Stomach (tissue), 9 donors: ENCODE measurements around the gene SCN7A. TPM values are rescaled to one million over a fixed set of nuclear protein-coding genes. Genes with fewer than 3 reads are reported as not detected.
"Not testable (repeated sequence)": the region's sequence is repeated elsewhere in the genome, so short reads cannot be mapped to it uniquely, and the experiment has no call there.

Experiments used
- DNase-seq, 2 donors: peaks; one replicate each; pipeline versions ENCODE4 v3.0.0 to v3.0.0-alpha.2; 2013 to 2019
- H3K27ac ChIP-seq, 5 donors: fragments of 200-600 bp in 4 of 5; sonication (generic) in 4 of 5; one replicate each; pipeline ENCODE4 v1.5.1; 2013 to 2019; ENCODE audit warnings: mild to moderate bottlenecking in 1 of 5, moderate library complexity in 1 of 5
- H3K27me3 ChIP-seq, 3 donors: fragments of 200-600 bp; sonication (generic); one replicate each; pipeline ENCODE4 v1.5.1; 2017 to 2019; ENCODE audit warnings: mixed run types in 1 of 3
- H3K36me3 ChIP-seq, 4 donors: fragments of 200-600 bp; sonication (generic); 1 replicate in 3 of 4; 2 replicates in 1 of 4; pipeline ENCODE4 v1.5.1; 2016 to 2019
- H3K4me1 ChIP-seq, 4 donors: fragments of 200-600 bp; sonication (generic); one replicate each; pipeline ENCODE4 v1.5.1; 2016 to 2019
- H3K4me3 ChIP-seq, 4 donors: fragments of 200-600 bp; sonication (generic) in 3 of 4; one replicate each; pipeline ENCODE4 v1.5.1; 2016 to 2019; ENCODE audit warnings: mild to moderate bottlenecking in 1 of 4
- H3K9me3 ChIP-seq, 4 donors: fragments of 200-600 bp; sonication (generic); one replicate each; pipeline ENCODE4 v1.5.1; 2016 to 2019
- EP300 ChIP-seq: sonication (generic); formaldehyde crosslinking; IDR thresholded peaks from one replicate; pipeline ENCODE4 v1.6.1; 2017; ENCODE audit warnings: antibody characterized with exemption
- POLR2A ChIP-seq, 4 donors: fragments of 450-650 bp; IDR thresholded peaks; one replicate each; pipeline ENCODE4 v1.6.1; 2016; ENCODE audit warnings: antibody characterized with exemption in 4 of 4, control low read depth in 2 of 4, mild to moderate bottlenecking in 1 of 4, moderate library complexity in 1 of 4
- POLR2AphosphoS5 ChIP-seq, 3 donors: sonication (generic); formaldehyde crosslinking; IDR thresholded peaks; one replicate each; pipeline ENCODE4 v1.6.1; 2016; ENCODE audit warnings: antibody characterized with exemption in 3 of 3
- WGBS, 5 donors: extraction: QIAGEN DNeasy Blood & Tissue Kit in 3 of 5; methylation state at CpG; one replicate each; pipeline versions ENCODE4 v1.1.5 to v1.1.7; 2013 to 2018; 5-methylcytosine and 5-hydroxymethylcytosine counted together
- intact Hi-C: fragments of 100-400 bp; cut with DNase I; formaldehyde crosslinking; loops from one replicate; pipeline ENCODE4 v1.15.1; 2023; ENCODE audit warnings: low total_unique reads
- polyA plus RNA-seq, 3 donors: library from polyadenylated mRNA; stranded (reverse); fragments of 200-250 nt; gene quantifications; one replicate each; pipeline ENCODE4 v1.2.3, GENCODE V29; 2013
- total RNA-seq, 5 donors: library from RNA; depleted of rRNA; stranded (reverse); fragments of >200 nt; gene quantifications; one replicate each; pipeline versions ENCODE4 v1.1.0 to v1.2.3, GENCODE V29; 2014 to 2016
- TF ChIP-seq, protein P1 (sequence below), 7 experiments: fragments of 450-650 bp in 4 of 7; fragments of 200-600 bp in 3 of 7; sonication (generic) in 3 of 7; IDR thresholded peaks; one replicate each; pipeline ENCODE4 v1.5.1; 2016 to 2019; ENCODE audit warnings: antibody characterized with exemption in 7 of 7, control low read depth in 2 of 7, mild to moderate bottlenecking in 1 of 7
- donor health status: healthy with polysubstance abuse.
- donor health status: Bipolar disorder and iron deficiency.
- donor health status: healthy.

SCN7A gene
- total and polyA plus RNA-seq, 8 donors, result 0.19 to 148 (median 10.9) TPM

DNA sequence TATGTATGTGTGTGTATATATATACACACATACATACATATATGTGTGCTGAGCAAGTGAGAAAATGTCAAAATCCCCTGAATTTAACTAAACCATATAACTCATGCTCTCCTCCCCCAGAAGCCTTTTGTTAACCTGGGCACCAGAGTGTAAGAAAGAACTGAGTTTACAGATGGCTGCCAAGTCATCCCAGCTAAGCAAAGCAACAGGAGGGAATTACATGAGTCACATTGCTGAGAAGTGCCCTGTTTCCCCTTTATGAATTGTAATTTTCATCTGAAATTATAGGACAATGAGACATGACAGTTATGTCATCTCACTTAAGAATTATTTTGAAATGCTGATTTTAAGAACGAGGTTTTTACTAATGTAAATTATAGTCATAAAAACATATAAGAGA is 29.9 kb downstream of the SCN7A start:
- Histone ChIP-seq H3K27me3 (no peaks in the 10 kb centered on the region), H3K36me3 (no peaks in the 10 kb centered on the region), H3K4me1 (no peaks in the 10 kb centered on the region), H3K9me3 (no peaks in the 10 kb centered on the region), H3K27ac (no peak overlapping the region), H3K4me3 (no peak overlapping the region)
- DNase-seq, result no peak
- TF ChIP-seq POLR2A (IDR thresholded peaks at IDR 0.05) (no peak), POLR2AphosphoS5 (IDR thresholded peaks at IDR 0.05) (no peak), EP300 (no peak)
- TF ChIP-seq, protein P1, sequence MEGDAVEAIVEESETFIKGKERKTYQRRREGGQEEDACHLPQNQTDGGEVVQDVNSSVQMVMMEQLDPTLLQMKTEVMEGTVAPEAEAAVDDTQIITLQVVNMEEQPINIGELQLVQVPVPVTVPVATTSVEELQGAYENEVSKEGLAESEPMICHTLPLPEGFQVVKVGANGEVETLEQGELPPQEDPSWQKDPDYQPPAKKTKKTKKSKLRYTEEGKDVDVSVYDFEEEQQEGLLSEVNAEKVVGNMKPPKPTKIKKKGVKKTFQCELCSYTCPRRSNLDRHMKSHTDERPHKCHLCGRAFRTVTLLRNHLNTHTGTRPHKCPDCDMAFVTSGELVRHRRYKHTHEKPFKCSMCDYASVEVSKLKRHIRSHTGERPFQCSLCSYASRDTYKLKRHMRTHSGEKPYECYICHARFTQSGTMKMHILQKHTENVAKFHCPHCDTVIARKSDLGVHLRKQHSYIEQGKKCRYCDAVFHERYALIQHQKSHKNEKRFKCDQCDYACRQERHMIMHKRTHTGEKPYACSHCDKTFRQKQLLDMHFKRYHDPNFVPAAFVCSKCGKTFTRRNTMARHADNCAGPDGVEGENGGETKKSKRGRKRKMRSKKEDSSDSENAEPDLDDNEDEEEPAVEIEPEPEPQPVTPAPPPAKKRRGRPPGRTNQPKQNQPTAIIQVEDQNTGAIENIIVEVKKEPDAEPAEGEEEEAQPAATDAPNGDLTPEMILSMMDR (IDR thresholded peaks at IDR 0.05), result no peak
- intact Hi-C loops, result no loop called here
- 76 to 92% (median 85%) methylated on average over 1 of the region's 1 CpG for WGBS, 5 donors

DNA sequence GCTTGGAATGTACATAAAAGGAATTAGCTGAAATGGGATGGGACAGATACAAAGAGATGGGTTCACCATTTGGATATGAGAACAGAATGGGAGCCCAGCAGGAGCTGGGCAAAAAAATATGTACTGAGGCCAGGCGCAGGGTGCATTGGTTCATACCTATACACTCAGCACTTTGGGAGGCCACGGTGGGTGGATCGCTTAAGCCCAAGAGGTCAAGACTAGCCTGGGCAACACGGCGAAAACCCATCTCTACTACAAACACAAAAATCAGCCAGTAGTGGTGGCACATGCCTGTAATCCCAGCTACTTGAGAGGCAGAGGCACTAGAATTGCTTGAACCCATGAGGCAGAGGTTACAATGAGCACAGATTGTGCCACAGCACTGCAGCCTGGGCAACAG is 30.4 kb downstream of the SCN7A start:
- 93 to 97% (median 96%) methylated on average over 5 of the region's 5 CpGs for WGBS, 5 donors
- intact Hi-C loops, result no loop called here
- H3K4me1 ChIP-seq, result no peaks in the 10 kb centered on the region

DNA sequence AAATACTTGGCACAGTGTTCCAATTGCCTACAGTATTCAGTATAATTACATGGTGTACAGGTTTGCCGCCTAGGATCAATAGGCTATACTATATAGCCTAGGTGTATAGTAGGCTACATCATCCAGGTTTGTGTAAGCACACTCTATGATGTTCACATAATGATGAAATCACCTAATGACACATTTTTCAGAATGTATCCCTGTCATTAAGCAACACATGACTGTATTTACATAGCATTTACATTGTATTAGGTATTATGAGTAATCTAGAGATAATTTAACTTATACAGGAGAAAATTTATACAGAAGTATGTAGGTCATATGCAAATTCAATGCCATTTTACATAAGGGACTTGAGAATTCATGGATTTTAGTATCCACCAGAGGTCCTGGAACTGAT is 35.4 kb downstream of the SCN7A start:
- no peaks in the 10 kb centered on the region for H3K27me3 ChIP-seq
- DNase-seq, result no peak
- no peaks in the 10 kb centered on the region for H3K9me3 ChIP-seq
- intact Hi-C loops, result no loop called here
- TF ChIP-seq EP300, result no peak
- TF ChIP-seq, protein P1 (IDR thresholded peaks at IDR 0.05), result no peak
- TF ChIP-seq POLR2A (IDR thresholded peaks at IDR 0.05), result no peak
- TF ChIP-seq POLR2AphosphoS5 (IDR thresholded peaks at IDR 0.05), result no peak
- H3K36me3 ChIP-seq, result no peaks in the 10 kb centered on the region
- 92 to 100% (median 93%) methylated on average over 1 of the region's 1 CpG for WGBS, 5 donors
- H3K4me3 ChIP-seq, result no peak overlapping the region
- no peak overlapping the region for H3K27ac ChIP-seq
- no peaks in the 10 kb centered on the region for H3K4me1 ChIP-seq

More for the DNA sequence above, 30.4 kb downstream of the SCN7A start:
- H3K27me3 ChIP-seq, result no peaks in the 10 kb centered on the region
- TF ChIP-seq EP300 (no peak), POLR2AphosphoS5 (IDR thresholded peaks at IDR 0.05) (no peak), POLR2A (IDR thresholded peaks at IDR 0.05) (no peak)
- TF ChIP-seq, protein P1 (IDR thresholded peaks at IDR 0.05), result no peak
- no peaks in the 10 kb centered on the region for H3K36me3 ChIP-seq
- no peaks in the 10 kb centered on the region for H3K9me3 ChIP-seq
- DNase-seq, result no peak
- no peak overlapping the region for H3K27ac ChIP-seq
- no peak overlapping the region for H3K4me3 ChIP-seq

DNA sequence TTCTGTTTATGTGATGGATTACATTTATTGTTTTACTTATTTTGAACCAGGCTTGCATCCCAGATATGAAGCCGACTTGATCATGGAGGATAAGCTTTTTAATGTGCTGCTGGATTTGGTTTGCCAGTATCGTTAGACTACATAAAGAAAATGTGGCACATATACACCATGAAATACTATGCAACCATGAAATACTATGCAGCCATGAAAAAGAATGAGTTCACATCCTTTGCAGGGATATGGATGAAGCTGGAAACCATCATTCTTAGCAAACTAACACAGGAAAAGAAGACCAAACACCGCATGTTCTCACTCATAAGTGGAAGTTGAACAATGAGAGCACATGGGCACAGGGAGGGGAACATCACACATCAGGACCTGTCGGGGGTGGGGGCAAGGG is 38.2 kb downstream of the SCN7A start:
- H3K9me3 ChIP-seq, H3K4me3 ChIP-seq, H3K36me3 ChIP-seq, H3K27ac ChIP-seq, intact Hi-C loops, DNase-seq, H3K27me3 ChIP-seq, H3K4me1 ChIP-seq: not testable (repeated sequence)
- whole genome bisulfite sequencing, 5 donors, result 85 to 94% (median 92%) methylated on average over 4 of the region's 4 CpGs

DNA sequence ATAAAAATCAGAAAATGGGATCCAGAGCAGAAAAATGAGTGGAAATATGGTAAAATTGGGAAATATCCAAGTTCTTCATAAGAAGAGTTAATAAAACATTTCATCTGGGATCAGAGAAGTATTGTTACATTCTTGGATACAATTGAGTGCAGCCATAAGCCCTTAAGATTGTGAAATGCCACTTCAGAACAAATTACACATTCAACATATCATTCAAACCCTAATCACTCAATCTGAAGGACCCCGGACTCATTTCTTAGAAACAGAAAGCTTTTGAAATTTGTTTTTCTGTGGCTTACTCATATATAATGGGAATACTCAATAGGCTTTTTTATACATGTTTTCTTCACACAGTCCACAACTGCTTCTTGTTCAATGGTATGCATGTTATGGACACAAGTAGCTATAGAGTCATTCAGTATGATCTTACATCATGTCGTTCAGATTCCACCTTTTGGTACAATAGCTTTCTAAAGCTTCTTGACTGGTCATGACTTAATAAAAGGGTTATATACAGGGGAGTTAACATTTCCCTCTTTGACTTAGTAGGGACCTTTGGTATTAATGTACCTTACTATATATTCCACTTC is 39.9 kb downstream of the SCN7A start:
- H3K27me3 ChIP-seq, result no peaks in the 10 kb centered on the region

More for the DNA sequence above, 39.9 kb downstream of the SCN7A start:
- no peak for DNase-seq
- Histone ChIP-seq H3K4me1 (no peaks in the 10 kb centered on the region), H3K9me3 (no peaks in the 10 kb centered on the region), H3K36me3 (no peaks in the 10 kb centered on the region), H3K4me3 (no peak overlapping the region), H3K27ac (no peak overlapping the region)
- intact Hi-C loops, result no loop called here
- WGBS, 5 donors, result 52 to 74% (median 55%) methylated on average over 2 of the region's 2 CpGs
- no peak for TF ChIP-seq POLR2AphosphoS5 (IDR thresholded peaks at IDR 0.05)
- TF ChIP-seq POLR2A (IDR thresholded peaks at IDR 0.05), result no peak
- TF ChIP-seq EP300, result no peak
- TF ChIP-seq, protein P1 (IDR thresholded peaks at IDR 0.05), result no peak
